ENCODE measurements around the gene RYR3.

RYR3 gene

DNA sequence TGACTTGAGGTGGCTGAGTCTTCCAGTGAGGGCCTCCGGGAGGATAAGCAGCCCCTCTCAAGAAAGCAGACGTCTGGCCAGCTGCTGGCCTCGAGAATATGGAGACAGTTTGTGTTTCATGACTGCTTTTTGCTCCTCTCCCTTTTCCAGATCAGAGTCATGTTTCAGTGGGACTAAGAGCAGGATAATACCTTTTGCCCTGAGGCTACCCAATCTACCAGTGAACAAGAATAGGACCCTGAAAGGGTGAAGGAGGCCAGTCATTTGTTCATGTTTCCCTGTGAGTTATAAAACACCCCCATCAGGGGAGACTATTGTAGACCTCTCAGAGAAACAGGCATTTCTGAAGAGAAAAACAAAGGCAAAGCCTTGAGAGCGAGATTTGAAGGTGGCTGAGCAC is 137.4 kb downstream of the RYR3 start:
- no peak for DNase-seq (ENCODE audit: low read depth in 4 of 4, low spot score in 1 of 4)

DNA sequence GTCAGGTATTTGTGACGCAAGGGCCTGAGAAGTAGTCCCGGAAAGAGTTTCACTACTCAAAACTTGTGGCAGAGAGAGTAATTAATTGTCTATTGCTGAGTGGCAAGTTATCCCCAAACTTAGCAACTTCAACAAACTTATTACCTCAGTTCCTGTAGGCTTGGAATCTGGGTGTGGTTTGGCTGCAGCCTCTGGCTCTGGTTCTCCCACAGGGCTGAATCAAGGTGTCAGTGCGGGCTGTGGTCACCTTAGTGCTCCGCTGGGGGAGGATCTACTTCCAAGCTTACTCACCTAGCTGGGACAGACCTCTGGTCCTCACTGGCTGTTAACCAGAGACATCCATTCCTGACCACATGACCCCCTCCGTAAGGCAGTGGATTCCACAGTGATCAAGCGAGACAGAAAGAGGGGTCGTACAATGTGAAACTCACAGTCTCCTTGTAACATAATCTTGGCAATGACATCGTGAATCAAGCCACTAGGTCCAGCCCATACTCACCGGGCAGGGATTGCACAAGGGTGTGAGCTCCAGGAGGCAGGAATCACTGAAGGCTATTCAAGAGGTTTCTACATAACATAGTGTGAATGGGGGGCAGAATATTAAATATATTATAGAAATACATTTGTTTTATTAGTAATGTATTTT is 138.3 kb downstream of the RYR3 start:
- no peak for DNase-seq (ENCODE audit: low read depth in 4 of 4, low spot score in 1 of 4)

DNA sequence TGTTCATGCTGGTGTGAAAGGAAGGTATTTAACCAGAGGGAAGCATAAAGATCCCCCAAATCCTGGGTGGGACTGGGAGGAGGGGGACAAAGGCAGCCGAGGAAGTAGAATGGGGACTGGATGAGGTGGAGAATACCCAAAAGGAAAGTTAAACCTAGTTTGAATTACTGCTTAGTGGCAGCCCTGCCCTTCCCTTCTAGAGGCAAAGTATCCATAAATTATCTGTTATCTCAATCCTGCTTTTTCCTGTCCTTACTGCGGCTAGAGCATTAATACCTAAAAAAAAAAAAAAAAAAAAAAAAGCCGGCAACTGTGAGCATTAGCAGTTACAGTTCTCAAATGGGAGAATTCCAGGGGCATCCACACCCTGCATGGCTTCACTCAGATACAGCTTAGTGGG is 139.0 kb downstream of the RYR3 start:
- DNase-seq (ENCODE audit: low read depth in 4 of 4, low spot score in 1 of 4): no peak

DNA sequence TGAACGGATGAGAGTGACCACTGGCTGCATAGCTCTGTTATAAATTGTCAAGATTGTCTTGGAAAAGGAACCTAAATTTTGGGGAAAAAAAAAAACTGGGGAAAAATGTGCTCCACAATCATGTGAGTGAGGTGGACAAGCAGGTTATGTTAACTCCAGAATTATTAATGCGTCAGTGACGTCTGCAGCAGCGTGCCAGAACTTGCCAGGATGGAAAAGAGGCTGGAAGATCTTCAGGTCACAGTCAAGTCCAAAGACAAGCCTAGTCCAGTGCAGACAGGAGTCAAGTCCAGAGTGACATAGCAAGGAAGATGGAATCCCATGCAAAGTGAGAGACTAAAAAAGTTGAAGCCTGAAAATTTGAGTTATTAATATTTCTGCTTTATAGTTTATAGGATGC is 140.6 kb downstream of the RYR3 start:
- no peak for DNase-seq (ENCODE audit: low read depth in 4 of 4, low spot score in 1 of 4)

DNA sequence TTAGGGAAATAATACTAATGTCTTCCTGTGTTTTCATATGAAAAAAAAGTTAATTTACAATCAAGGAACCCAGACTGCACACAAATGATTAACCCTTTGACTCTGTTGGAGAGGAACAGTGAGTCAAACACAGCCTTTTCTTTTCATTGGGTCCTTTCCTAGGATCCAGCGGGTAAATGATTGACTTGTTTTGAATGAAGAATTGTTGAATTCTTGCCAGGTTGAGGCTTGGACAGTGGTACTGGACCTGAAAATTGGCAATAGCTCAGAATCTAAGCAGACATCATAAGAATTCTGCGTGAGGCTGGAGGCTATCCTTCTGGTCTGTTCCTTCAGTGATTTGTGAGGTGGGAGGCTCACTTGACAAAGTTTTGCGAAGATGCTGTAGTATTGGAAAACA is 143.0 kb downstream of the RYR3 start:
- no peak for DNase-seq (ENCODE audit: low read depth in 4 of 4, low spot score in 1 of 4)

DNA sequence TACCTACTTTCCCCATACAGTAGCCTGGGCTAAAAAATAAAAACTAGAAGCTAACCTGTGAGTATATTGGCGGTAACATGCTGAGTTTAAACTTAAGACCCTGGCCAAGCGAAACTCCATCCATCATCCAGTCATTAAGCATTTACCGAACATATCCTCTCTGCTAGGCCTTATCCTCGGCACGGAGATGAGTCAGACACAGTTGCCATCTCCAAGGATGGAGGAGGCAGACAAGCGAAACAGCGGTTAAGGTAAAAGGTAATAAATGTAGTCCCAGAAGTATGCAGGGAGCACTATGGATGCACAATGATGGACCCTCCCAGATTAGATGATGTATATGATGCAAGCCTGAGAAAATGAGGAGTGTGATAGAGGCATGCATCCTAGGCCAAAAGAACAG is 143.6 kb downstream of the RYR3 start:
- no peak for DNase-seq (ENCODE audit: low read depth in 4 of 4, low spot score in 1 of 4)

DNA sequence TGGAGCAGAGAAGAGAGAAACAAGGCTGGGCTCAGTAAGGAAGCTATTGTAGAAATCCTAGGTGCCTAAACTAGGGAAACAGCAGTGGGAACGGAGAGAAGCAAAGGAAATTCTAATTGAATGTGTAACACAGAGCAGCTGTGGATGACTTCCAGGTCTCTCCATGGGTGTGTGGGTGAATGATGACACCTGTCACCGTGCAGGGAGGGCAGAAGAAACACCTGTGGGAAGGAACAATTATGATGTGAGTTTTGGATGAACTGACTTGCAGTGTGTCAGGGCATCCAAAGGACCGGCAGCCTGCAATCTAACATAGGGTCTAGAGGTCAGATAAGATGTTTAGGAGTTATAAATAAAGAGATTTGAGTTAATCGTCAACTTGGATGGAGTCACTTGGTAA is 144.2 kb downstream of the RYR3 start:
- DNase-seq (ENCODE audit: low read depth in 4 of 4, low spot score in 1 of 4): no peak

DNA sequence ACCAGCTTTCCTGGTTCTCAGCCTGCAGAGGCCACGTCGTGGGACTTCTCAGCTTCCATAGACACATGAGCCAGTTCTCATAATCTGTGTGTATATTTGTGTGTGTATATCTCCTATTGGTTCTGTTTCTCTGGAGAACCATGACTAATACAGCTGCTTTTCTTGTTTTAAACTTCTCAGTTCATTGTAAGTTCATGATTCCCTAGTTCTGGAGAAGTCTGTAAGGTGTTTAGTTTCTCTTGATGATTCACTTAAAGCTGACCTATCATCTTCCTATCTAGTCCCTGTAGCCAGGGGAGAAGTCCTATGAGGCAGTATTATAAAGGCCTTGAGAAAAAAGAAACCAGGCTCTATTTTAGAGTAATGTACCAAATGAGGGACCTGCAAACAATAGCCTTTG is 147.7 kb downstream of the RYR3 start:
- no peak for DNase-seq (ENCODE audit: low read depth in 4 of 4, low spot score in 1 of 4)

DNA sequence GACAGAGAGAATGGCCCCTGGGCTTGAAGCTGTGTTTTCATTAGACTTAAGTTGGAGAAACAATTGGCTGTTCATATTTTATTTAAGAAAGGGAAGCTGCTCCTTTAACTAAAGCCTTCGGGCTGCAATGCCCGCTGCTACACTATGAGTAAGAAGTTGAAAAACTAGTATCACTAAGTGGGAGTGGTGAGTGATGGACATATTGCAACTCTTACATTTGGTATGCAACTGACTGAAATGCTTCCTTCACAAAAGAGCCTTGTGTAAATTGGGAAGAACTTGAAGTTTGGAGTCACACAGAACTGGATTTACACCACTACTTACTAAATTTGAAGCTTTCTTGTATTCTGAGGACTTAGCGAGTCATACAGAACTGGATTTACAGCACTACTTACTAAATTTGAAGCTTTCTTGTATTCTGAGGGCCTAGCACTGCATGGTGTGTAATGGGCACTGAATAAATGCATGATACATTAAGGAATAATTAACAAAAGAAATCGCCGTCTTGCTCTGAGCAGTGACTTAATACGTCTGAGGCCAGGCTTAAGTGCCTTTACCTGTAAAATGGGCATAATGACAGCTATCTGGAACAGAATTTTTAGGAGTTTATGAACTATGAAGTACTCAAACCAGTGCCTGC is 149.5 kb downstream of the RYR3 start:
- no peak for DNase-seq (ENCODE audit: low read depth in 4 of 4, low spot score in 1 of 4)

DNA sequence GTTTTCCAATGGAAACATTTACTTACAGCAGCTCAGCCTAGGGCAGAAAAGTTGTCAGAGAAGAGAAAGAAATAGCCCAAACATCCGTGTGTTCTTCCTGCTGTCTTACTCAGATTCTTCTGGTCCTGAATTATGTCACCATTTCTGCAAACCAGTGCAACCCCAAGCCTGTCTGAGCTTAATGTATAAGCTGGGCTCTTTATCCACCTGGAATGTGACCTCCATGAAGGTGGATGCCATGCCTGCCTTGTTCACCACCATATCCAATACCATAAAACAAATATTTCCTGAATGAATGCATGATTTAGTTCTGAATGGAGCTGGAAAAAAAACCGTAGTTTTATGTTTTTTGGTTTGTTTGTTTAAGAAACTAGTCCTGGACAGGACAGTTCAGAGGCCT is 150.9 kb downstream of the RYR3 start:
- DNase-seq (ENCODE audit: low read depth in 4 of 4, low spot score in 1 of 4): no peak

DNA sequence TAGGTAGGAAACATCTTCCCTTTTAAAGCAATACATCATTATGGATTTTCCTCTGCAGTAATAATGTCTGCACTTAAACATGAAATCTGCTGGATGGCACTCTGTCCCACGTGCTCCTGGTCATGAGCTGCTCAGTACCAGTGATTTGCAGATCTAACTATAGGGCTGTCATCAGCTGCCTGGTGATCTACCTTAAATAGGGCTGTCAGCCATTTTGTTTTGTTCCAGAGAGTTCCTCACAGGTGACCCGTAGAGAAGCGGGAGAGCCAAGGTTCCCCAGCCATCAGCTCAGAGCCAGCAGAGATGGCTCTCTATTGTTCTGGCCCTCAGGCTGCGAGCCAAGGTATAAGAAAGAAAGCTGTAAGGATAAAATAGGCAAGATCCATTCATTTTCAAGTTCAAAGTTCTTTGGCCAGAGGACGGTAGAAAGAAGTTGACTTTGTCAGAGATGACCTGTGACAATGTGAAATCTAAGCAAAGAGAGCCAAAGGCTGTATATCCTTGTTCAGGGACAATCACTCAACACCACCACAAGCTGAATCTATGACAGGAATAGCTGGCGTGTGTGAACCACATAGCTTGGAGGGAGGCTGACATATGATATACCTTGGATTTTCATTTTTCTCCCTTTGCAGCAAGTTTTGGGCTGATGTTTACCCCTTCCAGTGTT is 156.5 kb downstream of the RYR3 start:
- DNase-seq (ENCODE audit: low read depth in 4 of 4, low spot score in 1 of 4): no peak

DNA sequence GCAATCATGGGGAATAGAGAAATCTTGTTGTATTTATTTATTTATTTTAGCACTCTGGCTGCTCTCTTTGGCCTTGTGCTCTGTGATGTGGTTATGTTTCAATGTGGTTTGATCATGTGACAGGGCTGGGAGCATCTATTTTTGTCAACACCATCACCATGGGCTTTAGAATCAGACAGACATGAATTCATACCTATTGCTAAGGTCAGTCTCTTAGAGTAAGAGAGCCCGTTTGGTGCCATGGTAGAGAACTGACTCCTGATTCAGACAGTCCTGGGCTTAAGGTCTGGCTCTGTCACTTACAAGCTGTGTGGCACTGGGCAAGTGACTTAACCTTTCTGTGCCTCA is 157.0 kb downstream of the RYR3 start:
- DNase-seq (ENCODE audit: low read depth in 4 of 4, low spot score in 1 of 4): no peak

DNA sequence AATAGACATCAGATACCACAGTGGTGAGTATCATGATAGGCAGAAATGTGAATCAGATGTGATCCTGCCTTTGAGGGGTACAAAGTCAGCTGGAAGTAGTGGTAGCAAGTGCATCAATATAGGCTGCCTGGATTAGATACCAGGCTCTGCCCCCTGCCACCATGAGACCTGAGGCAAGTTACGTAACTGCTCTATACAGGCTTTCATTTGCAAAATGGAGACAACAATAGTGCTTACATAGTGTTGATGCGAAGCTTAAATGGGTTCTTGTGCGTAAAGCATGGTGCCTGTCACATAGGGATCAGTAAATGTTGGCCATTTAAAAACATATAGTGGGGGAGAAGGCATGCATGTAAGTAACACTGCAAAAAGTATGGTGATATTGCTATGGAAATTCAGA is 158.0 kb downstream of the RYR3 start:
- no peak for DNase-seq (ENCODE audit: low read depth in 4 of 4, low spot score in 1 of 4)

DNA sequence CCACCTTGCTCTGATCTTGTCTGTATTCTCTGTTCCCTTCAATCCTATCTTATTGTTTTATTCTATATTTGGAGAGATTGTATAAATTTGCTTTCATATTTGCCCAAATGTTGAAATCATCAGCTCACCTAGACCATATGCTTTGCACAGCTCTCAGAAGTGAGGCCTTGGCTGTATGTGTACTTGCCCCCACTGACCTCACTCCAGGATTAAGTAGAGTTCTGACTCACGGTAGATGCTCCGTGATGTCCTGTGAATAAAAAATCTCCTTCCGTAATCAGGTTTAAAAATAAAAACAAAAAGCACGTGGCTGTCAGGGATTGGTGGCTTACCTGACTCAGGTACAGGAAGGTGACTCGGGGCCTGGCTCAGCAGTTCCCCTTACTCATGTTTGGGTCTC is 162.2 kb downstream of the RYR3 start:
- no peak for DNase-seq (ENCODE audit: low read depth in 4 of 4, low spot score in 1 of 4)

DNA sequence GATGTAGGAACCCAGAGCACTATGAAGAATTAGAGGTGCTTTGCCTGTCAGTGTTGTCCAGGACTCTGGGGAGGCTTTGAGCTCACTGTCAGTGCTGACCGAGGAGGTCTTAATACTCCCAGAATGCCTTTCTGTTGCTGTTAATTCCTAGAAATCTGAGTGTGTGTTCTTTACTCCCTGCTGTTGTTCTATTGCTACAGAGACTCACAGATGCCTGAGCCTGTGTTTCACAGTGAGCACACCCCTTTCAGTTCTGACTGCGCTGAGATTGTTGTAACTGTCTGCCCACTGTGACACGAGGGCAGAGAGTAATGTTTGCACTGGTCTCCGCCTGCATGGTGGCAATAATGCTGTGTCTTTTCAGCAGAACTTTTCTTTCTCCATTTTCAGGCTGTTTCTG is 162.9 kb downstream of the RYR3 start:
- DNase-seq (ENCODE audit: low read depth in 4 of 4, low spot score in 1 of 4): no peak

DNA sequence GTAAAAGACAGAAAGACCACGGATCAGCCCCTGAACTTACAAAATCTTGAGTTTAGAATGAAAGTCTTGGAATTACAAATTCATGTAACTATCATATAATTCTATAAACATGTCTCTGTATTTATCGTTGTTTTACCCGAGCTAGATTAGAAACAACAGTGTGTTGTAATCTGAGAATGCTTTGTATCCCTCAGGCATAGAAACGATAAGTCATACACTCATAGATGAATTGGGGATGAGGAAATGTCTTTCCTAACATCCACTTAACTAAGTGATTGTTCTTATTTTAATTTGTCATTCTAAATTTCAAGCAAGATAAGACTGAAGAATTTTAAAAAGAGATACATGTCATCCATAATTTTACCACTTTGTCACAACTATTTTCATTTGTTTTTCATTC is 165.3 kb downstream of the RYR3 start:
- DNase-seq (ENCODE audit: low read depth in 4 of 4, low spot score in 1 of 4): no peak

DNA sequence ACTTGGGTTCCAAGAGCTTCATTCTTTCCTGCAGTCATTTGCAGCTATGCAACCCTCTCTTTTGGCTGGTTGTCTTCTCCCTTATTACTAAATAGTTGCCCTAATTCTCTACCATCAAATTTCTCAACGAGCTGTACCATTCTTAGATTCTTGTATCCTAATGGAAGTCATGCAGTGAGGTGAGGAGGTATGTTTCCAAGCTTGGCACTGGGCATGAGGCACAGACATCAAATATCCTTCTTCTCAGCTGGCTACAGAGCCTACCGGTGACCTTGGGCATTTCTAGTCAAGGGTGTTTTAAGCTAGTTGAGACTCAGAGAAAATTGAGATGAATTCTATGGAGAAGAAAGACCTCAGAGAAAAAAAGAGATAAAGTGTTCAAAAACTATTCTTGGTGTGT is 166.1 kb downstream of the RYR3 start:
- DNase-seq (ENCODE audit: low read depth in 4 of 4, low spot score in 1 of 4): no peak

DNA sequence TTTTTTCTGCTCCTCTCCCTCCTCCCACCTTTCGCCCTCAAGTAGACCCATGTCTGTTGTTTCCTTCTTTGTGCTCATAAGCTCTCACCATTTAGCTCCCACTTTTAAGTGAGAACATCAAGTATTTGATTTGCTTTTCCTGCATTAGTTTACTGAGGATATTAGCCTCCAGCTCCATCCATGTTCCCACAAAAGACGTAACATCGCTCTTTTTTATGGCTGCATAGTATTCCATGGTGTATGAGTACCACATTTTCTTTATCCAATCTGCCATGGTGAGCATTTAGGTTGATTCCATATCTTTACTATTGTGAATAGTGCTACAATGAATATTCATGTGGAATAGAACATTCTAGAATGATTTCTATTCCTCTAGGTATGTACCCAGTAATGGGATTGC is 178.6 kb downstream of the RYR3 start:
- no peak for DNase-seq (ENCODE audit: low read depth in 4 of 4, low spot score in 1 of 4)

DNA sequence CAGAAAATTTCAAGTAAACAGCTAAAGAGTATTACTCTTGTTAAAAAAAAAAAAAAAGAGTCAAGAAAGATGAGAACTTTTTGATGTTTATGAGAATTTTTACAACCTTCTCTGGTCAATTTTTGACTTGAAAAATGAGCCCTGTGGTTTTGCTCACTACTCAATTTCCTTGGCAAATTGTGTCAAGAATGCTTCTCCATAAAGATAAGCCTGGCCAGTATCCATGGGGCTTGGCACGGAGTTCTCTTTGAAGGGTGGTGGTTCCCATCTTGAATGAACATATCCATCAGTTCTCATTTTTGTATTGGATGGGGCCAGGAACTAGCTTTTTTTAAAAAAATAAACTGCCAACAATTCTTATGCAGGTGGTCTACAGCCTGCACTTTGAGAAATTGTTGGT is 179.9 kb downstream of the RYR3 start:
- DNase-seq (ENCODE audit: low read depth in 4 of 4, low spot score in 1 of 4): no peak

DNA sequence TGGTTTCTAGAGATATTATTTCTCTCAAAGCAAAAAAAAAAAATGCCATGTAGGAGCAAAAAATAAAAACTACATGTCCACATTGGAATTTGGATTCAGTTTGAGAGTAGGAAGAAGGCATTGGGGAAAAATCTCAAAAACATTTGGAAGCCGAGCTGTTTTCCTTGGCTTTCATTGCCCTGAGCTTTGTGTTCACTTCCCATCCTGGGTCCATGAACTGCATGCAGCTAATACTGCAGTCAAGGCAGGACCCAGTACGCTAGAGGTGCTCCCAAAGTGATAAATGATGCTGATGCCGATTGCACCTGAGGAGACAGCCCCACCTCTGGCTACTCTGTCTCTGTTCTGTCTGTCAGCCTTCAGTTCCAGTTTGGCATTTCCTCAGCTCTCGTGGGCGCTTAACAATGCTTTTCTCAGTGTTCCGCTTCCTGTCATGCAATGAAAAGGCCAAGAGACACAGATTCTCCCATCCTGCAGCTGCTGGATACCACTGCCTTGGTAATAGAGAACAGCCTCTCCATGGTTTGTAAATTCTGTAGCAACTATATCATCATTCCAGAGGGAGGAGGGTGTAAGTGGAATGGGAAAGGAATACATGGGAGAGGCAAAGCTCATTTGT is 181.8 kb downstream of the RYR3 start:
- DNase-seq (ENCODE audit: low read depth in 4 of 4, low spot score in 1 of 4): no peak

DNA sequence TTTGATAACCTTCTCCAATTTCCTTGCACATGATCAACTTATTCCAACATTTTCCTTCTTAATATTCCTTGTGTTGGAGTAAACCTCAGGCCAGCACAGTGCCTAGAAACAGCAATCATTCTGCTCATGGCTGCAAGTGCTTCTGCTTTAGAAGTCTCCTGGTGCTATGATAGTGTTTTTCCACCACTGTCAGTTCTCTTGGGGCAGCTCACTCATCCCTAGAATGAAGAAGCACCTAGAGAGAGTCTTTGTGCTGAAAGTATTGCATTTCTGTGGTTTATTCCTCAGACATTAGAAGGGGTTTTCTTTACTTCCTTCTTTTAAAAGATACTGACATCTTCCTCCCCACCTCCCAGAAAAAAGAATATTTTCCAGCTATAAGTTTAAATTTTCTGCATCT is 183.5 kb downstream of the RYR3 start:
- DNase-seq (ENCODE audit: low read depth in 4 of 4, low spot score in 1 of 4): no peak

DNA sequence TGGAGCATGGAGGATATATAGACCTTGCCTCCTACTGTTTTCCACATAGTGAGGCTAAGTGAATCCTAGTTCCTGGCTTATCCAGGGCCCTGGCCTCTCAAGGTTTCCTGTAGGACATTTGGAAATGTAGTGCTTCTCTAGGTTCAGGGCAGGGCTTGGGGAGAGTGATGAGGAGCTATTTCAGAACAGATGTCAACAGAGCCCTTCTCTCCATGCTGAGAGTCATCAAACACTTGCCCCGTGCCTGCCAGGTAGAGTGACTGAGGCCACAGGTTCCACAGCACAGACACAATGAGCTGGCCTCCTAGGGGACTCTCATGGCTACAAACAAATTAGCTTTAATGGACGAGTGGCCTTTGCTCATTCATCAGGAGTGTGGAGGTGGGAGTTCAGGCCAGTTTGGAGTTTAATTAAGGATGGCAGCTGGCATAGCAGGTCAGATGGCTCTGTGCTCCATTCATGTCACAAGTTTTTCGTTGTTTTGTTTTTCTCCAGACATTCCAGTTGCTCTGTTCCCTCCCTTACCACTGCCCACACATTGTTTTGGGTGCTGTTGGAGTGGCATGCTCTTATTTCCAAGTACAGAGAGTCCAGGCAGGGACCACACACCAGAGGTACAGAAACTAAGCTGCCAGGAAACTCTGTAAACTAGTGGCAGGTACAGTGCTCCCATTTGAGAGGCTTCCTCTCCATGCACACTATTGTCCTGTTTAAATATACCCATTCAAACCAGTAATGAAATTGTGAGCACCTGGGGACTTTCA is 189.8 kb downstream of the RYR3 start:
- no peak for DNase-seq (ENCODE audit: low read depth in 4 of 4, low spot score in 1 of 4)

Data from stimulated activated CD4-positive, alpha-beta T cell treated with anti-CD3 and anti-CD28 coated beads, Interleukin-1b, Interleukin-23, amount 100 ng/mL, for 24 hours (primary cell).